Measurements from ENCODE around the gene KCNC1.

GRCh38 chr11:17734418-17734911 is at the start of gene KCNC1:
- no peak for TF ChIP-seq EZH2phosphoT487 (IDR thresholded peaks at IDR 0.05; ENCODE audit: borderline replicate concordance, low read depth)
- no peak for TF ChIP-seq POLR2AphosphoS5 (IDR thresholded peaks at IDR 0.05; ENCODE audit: low read depth, low read length)
- TF ChIP-seq, protein P1, sequence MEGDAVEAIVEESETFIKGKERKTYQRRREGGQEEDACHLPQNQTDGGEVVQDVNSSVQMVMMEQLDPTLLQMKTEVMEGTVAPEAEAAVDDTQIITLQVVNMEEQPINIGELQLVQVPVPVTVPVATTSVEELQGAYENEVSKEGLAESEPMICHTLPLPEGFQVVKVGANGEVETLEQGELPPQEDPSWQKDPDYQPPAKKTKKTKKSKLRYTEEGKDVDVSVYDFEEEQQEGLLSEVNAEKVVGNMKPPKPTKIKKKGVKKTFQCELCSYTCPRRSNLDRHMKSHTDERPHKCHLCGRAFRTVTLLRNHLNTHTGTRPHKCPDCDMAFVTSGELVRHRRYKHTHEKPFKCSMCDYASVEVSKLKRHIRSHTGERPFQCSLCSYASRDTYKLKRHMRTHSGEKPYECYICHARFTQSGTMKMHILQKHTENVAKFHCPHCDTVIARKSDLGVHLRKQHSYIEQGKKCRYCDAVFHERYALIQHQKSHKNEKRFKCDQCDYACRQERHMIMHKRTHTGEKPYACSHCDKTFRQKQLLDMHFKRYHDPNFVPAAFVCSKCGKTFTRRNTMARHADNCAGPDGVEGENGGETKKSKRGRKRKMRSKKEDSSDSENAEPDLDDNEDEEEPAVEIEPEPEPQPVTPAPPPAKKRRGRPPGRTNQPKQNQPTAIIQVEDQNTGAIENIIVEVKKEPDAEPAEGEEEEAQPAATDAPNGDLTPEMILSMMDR (IDR thresholded peaks at IDR 0.05): peak; percentile 9; the same call in 1 of the 2 replicates
- no peak for TF ChIP-seq TAF1 (IDR thresholded peaks at IDR 0.05; ENCODE audit: borderline replicate concordance, low read depth, low read length)
- TF ChIP-seq TEAD4 (IDR thresholded peaks at IDR 0.05; ENCODE audit: borderline replicate concordance, insufficient read depth): no peak
- no peak for TF ChIP-seq SIN3A (IDR thresholded peaks at IDR 0.05; ENCODE audit: borderline replicate concordance, low read depth, low read length)
- no peak for TF ChIP-seq PBX3 (IDR thresholded peaks at IDR 0.05)
- TF ChIP-seq RXRA (IDR thresholded peaks at IDR 0.05; ENCODE audit: borderline replicate concordance, low read depth): no peak
- no peak for TF ChIP-seq JUND (IDR thresholded peaks at IDR 0.05)

Measured in SK-N-SH (cell line).